ENCODE measurements around the gene PLTP. TPM values are rescaled to one million over a fixed set of nuclear protein-coding genes. Genes with fewer than 3 reads are reported as not detected.

PLTP gene
- total RNA-seq, 1 experiment from 2014 or later = 17.7 TPM

GRCh38 chr20:45907219-45907948 lies 4.6 kb downstream of the PLTP start:
- ATAC-seq (no peak), DNase-seq (ENCODE audit: low read depth, low spot score) (no peak)
- no peak overlapping the region for H3K4me3 ChIP-seq (ENCODE audit: low read depth in 2 of 2, low read length in 2 of 2)
- no TSS peak for BruUV-seq (replicated peaks)
- H3K27ac ChIP-seq (ENCODE audit: low read length) = no peak overlapping the region
- intact Hi-C loops (cut with micrococcal nuclease; ENCODE audit: unreplicated experiment) (no loop called here), in situ Hi-C loops (cut with HindIII; ENCODE audit: low pct_unique_long_range_greater_than_20kb, low sequenced_read_pairs) (no loop called here)
- CTCF ChIA-PET = no interaction called here
- H3K9me3 ChIP-seq (ENCODE audit: control insufficient read depth, insufficient read depth, low read depth, low read length) = no peaks in the 10 kb centered on the region
- peaks cover 17% of the 10 kb centered on the region for H3K4me1 ChIP-seq (ENCODE audit: control insufficient read depth, insufficient read depth, low read length)
- TF ChIP-seq CTCF (IDR thresholded peaks at IDR 0.05) = no peak
- TF ChIP-seq POLR2AphosphoS5 (IDR thresholded peaks at IDR 0.05; ENCODE audit: low read depth, low read length) = no peak
- no peak for TF ChIP-seq REST (IDR thresholded peaks at IDR 0.05; ENCODE audit: insufficient read depth in 1 of 2, low read depth in 2 of 2, low read length in 1 of 2)
- no peak for TF ChIP-seq SIN3A (IDR thresholded peaks at IDR 0.05; ENCODE audit: borderline replicate concordance, insufficient read depth, low read depth, low read length)
- TF ChIP-seq TCF7L2 (IDR thresholded peaks at IDR 0.05; ENCODE audit: low read depth, low read length) = no peak
- H3K36me3 ChIP-seq (ENCODE audit: control insufficient read depth, insufficient read depth, low read length) = no peaks in the 10 kb centered on the region
- POLR2A ChIA-PET = interaction anchor here (0.6 kb wide), 1 partner anchor 573 kb away, joined by 3 read pairs; no protein-coding TSS in a partner anchor
- no peaks in the 10 kb centered on the region for H3K27me3 ChIP-seq (ENCODE audit: control insufficient read depth, insufficient read depth, low read length)

GRCh38 chr20:45905505-45906079 lies 6.4 kb downstream of the PLTP start:
- in situ Hi-C loops (cut with HindIII; ENCODE audit: low pct_unique_long_range_greater_than_20kb, low sequenced_read_pairs) (no loop called here), intact Hi-C loops (cut with micrococcal nuclease; ENCODE audit: unreplicated experiment) (no loop called here)
- ChIA-PET CTCF (interaction anchor here (0.5 to 1.5 kb wide), 3 partner anchors 13 to 54 kb away, joined by 3 to 4 read pairs (median 3); no protein-coding TSS in a partner anchor), POLR2A (interaction anchor here (1.1 kb wide), 1 partner anchor 19 kb away, joined by 6 read pairs; no protein-coding TSS in a partner anchor)
- TF ChIP-seq CTCF (IDR thresholded peaks at IDR 0.05) (no peak), SIN3A (IDR thresholded peaks at IDR 0.05; ENCODE audit: borderline replicate concordance, insufficient read depth, low read depth, low read length) (no peak), TCF7L2 (IDR thresholded peaks at IDR 0.05; ENCODE audit: low read depth, low read length) (no peak), REST (IDR thresholded peaks at IDR 0.05; ENCODE audit: insufficient read depth in 1 of 2, low read depth in 2 of 2, low read length in 1 of 2) (no peak), POLR2AphosphoS5 (IDR thresholded peaks at IDR 0.05; ENCODE audit: low read depth, low read length) (no peak)
- no peaks in the 10 kb centered on the region for H3K36me3 ChIP-seq (ENCODE audit: control insufficient read depth, insufficient read depth, low read length)
- no peak overlapping the region for H3K4me3 ChIP-seq (ENCODE audit: low read depth in 2 of 2, low read length in 2 of 2)
- H3K4me1 ChIP-seq (ENCODE audit: control insufficient read depth, insufficient read depth, low read length) = peaks cover 8% of the 10 kb centered on the region
- H3K9me3 ChIP-seq (ENCODE audit: control insufficient read depth, insufficient read depth, low read depth, low read length) = no peaks in the 10 kb centered on the region
- ATAC-seq (peak; percentile 69), DNase-seq (ENCODE audit: low read depth, low spot score) (peak; percentile 58)
- no peak overlapping the region for H3K27ac ChIP-seq (ENCODE audit: low read length)
- BruUV-seq (replicated peaks) = no TSS peak
- H3K27me3 ChIP-seq (ENCODE audit: control insufficient read depth, insufficient read depth, low read length) = no peaks in the 10 kb centered on the region

All from Panc1 (cell line).